Measurements from ENCODE around the gene PHLDB1. TPM values are rescaled to one million over a fixed set of nuclear protein-coding genes. Genes with fewer than 3 reads are reported as not detected.
A peak's percentile ranks its signal among the peaks of the same experiment; 100 is the strongest.
"Not testable (repeated sequence)": the region's sequence is repeated elsewhere in the genome, so short reads cannot be mapped to it uniquely, and the experiment has no call there.

The PHLDB1 gene
- total and polyA plus RNA-seq, 2 donors (not counting 3 experiments of a cell fraction or from before 2014, with no cell fraction given) = 99.7 to 183 TPM

DNA sequence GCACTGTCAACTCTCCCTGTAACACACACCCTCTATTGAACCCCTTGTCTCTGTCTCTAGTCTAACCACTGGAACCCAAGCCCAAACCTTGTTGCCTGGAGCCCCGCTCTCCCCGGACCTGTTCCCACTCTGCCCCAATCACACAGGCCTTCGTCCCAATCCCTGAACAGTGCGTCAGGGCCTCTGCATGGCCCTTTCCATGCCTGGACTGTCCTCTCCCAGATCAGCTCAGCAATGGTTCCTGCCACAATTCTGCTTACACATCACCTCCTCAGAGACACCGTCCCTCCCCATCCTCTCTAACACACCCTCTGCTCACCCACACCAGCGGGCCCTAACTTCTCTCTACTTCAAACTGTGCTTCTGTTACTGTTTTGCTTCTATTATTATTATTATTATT is 70.6 kb downstream of the PHLDB1 start:
- no TSS peak for BruUV-seq (replicated peaks)
- dilution Hi-C loops (cut with MboI; ENCODE audit: extremely low pct_ligation_motif_present, low sequenced_read_pairs) = no loop called here
- H3K9me1 ChIP-seq (replicated peaks; ENCODE audit: control insufficient read depth, extremely low read depth, insufficient read depth, low read length) = no peaks in the 10 kb centered on the region
- no peak overlapping the region for H3K4me2 ChIP-seq (ENCODE audit: insufficient read depth, low read length)
- DNase-seq (ENCODE audit: low read depth, low spot score) = no peak
- ChIA-PET POLR2A (no interaction called here), CTCF (no interaction called here)
- no peaks in the 10 kb centered on the region for H3K4me1 ChIP-seq (ENCODE audit: control insufficient read depth, extremely low read depth, insufficient read depth, low read length)
- no peaks in the 10 kb centered on the region for H4K20me1 ChIP-seq (replicated peaks; ENCODE audit: control insufficient read depth, extremely low read depth, insufficient read depth, low read length)
- TF ChIP-seq, protein P1, sequence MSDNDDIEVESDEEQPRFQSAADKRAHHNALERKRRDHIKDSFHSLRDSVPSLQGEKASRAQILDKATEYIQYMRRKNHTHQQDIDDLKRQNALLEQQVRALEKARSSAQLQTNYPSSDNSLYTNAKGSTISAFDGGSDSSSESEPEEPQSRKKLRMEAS (IDR thresholded peaks at IDR 0.05; ENCODE audit: insufficient read depth, insufficient read length) = no peak
- TF ChIP-seq GATA2 (IDR thresholded peaks at IDR 0.05; ENCODE audit: insufficient read depth, insufficient read length, low read depth, low read length) (no peak), JUN (IDR thresholded peaks at IDR 0.05; ENCODE audit: borderline replicate concordance, insufficient read depth, insufficient read length, low read depth) (no peak)
- no peak overlapping the region for H3K27ac ChIP-seq (ENCODE audit: insufficient read depth, low read depth, low read length)
- no peak overlapping the region for H3K4me3 ChIP-seq (replicated peaks in 1 of 3; ENCODE audit: insufficient read depth in 1 of 3, low read depth in 1 of 3, low read length in 3 of 3)
- H3K27me3 ChIP-seq (ENCODE audit: control insufficient read depth in 2 of 2, insufficient read depth in 2 of 2, low read length in 2 of 2) = peaks cover 4 to 10% of the 10 kb centered on the region in 2 experiments
- no peaks in the 10 kb centered on the region for H3K9me3 ChIP-seq (replicated peaks; ENCODE audit: control insufficient read depth, insufficient read depth, low read length)
- H3K36me3 ChIP-seq (ENCODE audit: control insufficient read depth in 2 of 2, extremely low read depth in 1 of 2, insufficient read depth in 2 of 2, low read length in 2 of 2) = no peaks in the 10 kb centered on the region
- no peak for FAIRE-seq
- no peak overlapping the region for H3K9ac ChIP-seq (replicated peaks; ENCODE audit: extremely low read depth, insufficient read depth, low read length)
- intact Hi-C loops (cut with micrococcal nuclease) = no loop called here
- no peaks in the 10 kb centered on the region for H3K79me2 ChIP-seq (ENCODE audit: control insufficient read depth, insufficient read depth, low read length)
- no peak overlapping the region for H2AFZ ChIP-seq (ENCODE audit: low read depth, low read length)

DNA sequence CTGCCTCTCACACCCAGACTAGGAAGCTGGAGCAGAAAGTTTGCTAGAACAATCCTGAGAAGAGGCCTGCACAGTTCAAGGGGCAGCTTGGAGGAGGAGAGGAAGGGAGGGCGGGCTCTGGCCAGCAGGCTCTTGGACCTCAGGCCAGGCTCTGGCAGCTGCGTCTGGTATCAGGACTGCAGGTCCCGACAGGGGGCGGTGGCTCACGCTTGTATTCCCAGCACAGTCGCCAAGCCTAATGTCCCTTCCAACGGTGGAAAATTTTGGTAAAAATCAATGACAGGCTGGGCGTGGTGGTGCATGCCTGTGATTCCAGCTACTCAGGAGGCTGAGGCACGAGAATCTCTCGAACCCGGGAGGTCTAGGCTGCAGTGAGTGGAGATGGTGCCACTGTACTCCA is 71.5 kb downstream of the PHLDB1 start:
- CTCF ChIA-PET = interaction anchor here (0.7 to 0.9 kb wide), 2 partner anchors 10 to 18 kb away, joined by 3 to 4 read pairs; no protein-coding TSS in a partner anchor
- POLR2A ChIA-PET; H3K4me3 ChIP-seq (replicated peaks in 1 of 3; ENCODE audit: insufficient read depth in 1 of 3, low read depth in 1 of 3, low read length in 3 of 3); H3K9me1 ChIP-seq (replicated peaks; ENCODE audit: control insufficient read depth, extremely low read depth, insufficient read depth, low read length); BruUV-seq (replicated peaks); H4K20me1 ChIP-seq (replicated peaks; ENCODE audit: control insufficient read depth, extremely low read depth, insufficient read depth, low read length); H3K4me1 ChIP-seq (ENCODE audit: control insufficient read depth, extremely low read depth, insufficient read depth, low read length); intact Hi-C loops (cut with micrococcal nuclease); H3K4me2 ChIP-seq (ENCODE audit: insufficient read depth, low read length); H3K27ac ChIP-seq (ENCODE audit: insufficient read depth, low read depth, low read length); H3K79me2 ChIP-seq (ENCODE audit: control insufficient read depth, insufficient read depth, low read length); H3K9me3 ChIP-seq (replicated peaks; ENCODE audit: control insufficient read depth, insufficient read depth, low read length); dilution Hi-C loops (cut with MboI; ENCODE audit: extremely low pct_ligation_motif_present, low sequenced_read_pairs); DNase-seq (ENCODE audit: low read depth, low spot score); H2AFZ ChIP-seq (ENCODE audit: low read depth, low read length); H3K9ac ChIP-seq (replicated peaks; ENCODE audit: extremely low read depth, insufficient read depth, low read length); H3K36me3 ChIP-seq (ENCODE audit: control insufficient read depth in 2 of 2, extremely low read depth in 1 of 2, insufficient read depth in 2 of 2, low read length in 2 of 2); H3K27me3 ChIP-seq (ENCODE audit: control insufficient read depth in 2 of 2, insufficient read depth in 2 of 2, low read length in 2 of 2): not testable (repeated sequence)
- peak; percentile 38 for FAIRE-seq
- TF ChIP-seq, protein P2, sequence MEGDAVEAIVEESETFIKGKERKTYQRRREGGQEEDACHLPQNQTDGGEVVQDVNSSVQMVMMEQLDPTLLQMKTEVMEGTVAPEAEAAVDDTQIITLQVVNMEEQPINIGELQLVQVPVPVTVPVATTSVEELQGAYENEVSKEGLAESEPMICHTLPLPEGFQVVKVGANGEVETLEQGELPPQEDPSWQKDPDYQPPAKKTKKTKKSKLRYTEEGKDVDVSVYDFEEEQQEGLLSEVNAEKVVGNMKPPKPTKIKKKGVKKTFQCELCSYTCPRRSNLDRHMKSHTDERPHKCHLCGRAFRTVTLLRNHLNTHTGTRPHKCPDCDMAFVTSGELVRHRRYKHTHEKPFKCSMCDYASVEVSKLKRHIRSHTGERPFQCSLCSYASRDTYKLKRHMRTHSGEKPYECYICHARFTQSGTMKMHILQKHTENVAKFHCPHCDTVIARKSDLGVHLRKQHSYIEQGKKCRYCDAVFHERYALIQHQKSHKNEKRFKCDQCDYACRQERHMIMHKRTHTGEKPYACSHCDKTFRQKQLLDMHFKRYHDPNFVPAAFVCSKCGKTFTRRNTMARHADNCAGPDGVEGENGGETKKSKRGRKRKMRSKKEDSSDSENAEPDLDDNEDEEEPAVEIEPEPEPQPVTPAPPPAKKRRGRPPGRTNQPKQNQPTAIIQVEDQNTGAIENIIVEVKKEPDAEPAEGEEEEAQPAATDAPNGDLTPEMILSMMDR (IDR thresholded peaks at IDR 0.05; ENCODE audit: extremely low read depth in 1 of 2, insufficient read depth in 1 of 2, low read depth in 1 of 2, low read length in 2 of 2) = peak in 1 of 2 donors; percentile 52
